HG02852 (cell line): ENCODE results near the gene LRP1.

Source experiments
- ATAC-seq: cut with Tn5 transposase; IDR thresholded peaks from one replicate; pipeline ENCODE4 v1.9.1; 2021; ENCODE audit warnings: mild to moderate bottlenecking, moderate library complexity; ENCODE audit not compliant: unreplicated experiment

The LRP1 gene

GRCh38 chr12:57232156-57232756, 104.0 kb downstream of the LRP1 start:
- ATAC-seq, result no peak

GRCh38 chr12:57233357-57234232, 105.3 kb downstream of the LRP1 start:
- ATAC-seq, result no peak

- ATAC-seq, result no peak
Measured at GRCh38 chr12:57234233-57234570, 105.9 kb downstream of the LRP1 start.

GRCh38 chr12:57234571-57235016, 106.3 kb downstream of the LRP1 start:
- ATAC-seq, result no peak

- ATAC-seq, result no peak
Measured at GRCh38 chr12:57235017-57235727, 106.9 kb downstream of the LRP1 start.

GRCh38 chr12:57235728-57236131, 107.4 kb downstream of the LRP1 start:
- ATAC-seq, result no peak

GRCh38 chr12:57236201-57236924, 108.1 kb downstream of the LRP1 start:
- ATAC-seq, result no peak

- no peak for ATAC-seq
Measured at GRCh38 chr12:57236925-57237595, 108.8 kb downstream of the LRP1 start.

GRCh38 chr12:57237596-57237931, 109.3 kb downstream of the LRP1 start:
- ATAC-seq, result no peak

- no peak for ATAC-seq
Measured at GRCh38 chr12:57237932-57238853, 109.9 kb downstream of the LRP1 start.

GRCh38 chr12:57238854-57239554, 110.7 kb downstream of the LRP1 start:
- ATAC-seq, result peak; percentile 58

- peak; percentile 1 for ATAC-seq
Measured at GRCh38 chr12:57239587-57240065, 111.3 kb downstream of the LRP1 start.

- ATAC-seq, result no peak
Measured at GRCh38 chr12:57240066-57240921, 112.0 kb downstream of the LRP1 start.

GRCh38 chr12:57240926-57241401, 112.7 kb downstream of the LRP1 start:
- ATAC-seq, result no peak

GRCh38 chr12:57241402-57242310, 113.4 kb downstream of the LRP1 start:
- no peak for ATAC-seq

- ATAC-seq, result no peak
Measured at GRCh38 chr12:57242329-57242690, 114.0 kb downstream of the LRP1 start.
